GM12878 (cell line): ENCODE results near the gene FAM229A. TPM values are rescaled to one million over a fixed set of nuclear protein-coding genes. Genes with fewer than 3 reads are reported as not detected.
A peak's percentile ranks its signal among the peaks of the same experiment; 100 is the strongest.

Experiments used
- EP300 ChIP-seq, 2 experiments: fragments of 150-350 bp in 1 of 2; IDR thresholded peaks; 2 replicates each; pipeline ENCODE4 v1.6.1; 2011 to 2012; ENCODE audit warnings: low read depth in 2 of 2, low read length in 2 of 2, borderline replicate concordance in 1 of 2, improper control_type of control experiment in 1 of 2, inconsistent platforms in 1 of 2; ENCODE audit not compliant: control insufficient read depth in 1 of 2
- LARP7 ChIP-seq: fragments of 450-650 bp; IDR thresholded peaks from 2 replicates; pipeline ENCODE4 v1.6.1; 2017; ENCODE audit warnings: mild to moderate bottlenecking
- MTA2 ChIP-seq: fragments of 450-650 bp; IDR thresholded peaks from 2 replicates; pipeline ENCODE4 v1.6.1; 2016; ENCODE audit warnings: low read depth, mild to moderate bottlenecking, moderate library complexity
- NKRF ChIP-seq: fragments of 450-650 bp; conservative IDR thresholded peaks from 2 replicates; pipeline ENCODE4 v1.6.1; 2017; ENCODE audit warnings: mild to moderate bottlenecking, moderate library complexity
- PML ChIP-seq: IDR thresholded peaks from 2 replicates; pipeline ENCODE4 v1.6.1; 2012; ENCODE audit warnings: low read length, inconsistent platforms
- POU2F2 ChIP-seq: IDR thresholded peaks from 3 replicates; pipeline ENCODE4 v1.6.1; 2011; ENCODE audit warnings: low read depth, mild to moderate bottlenecking, low read length, borderline replicate concordance
- SIN3A ChIP-seq: IDR thresholded peaks from 2 replicates; pipeline ENCODE4 v1.6.1; 2012; ENCODE audit warnings: low read depth, low read length, improper control_type of control experiment
- SIX5 ChIP-seq: IDR thresholded peaks from 2 replicates; pipeline ENCODE4 v1.6.1; 2011; ENCODE audit warnings: mild to moderate bottlenecking, low read depth, low read length, moderate library complexity; ENCODE audit not compliant: severe bottlenecking
- SMARCA5 ChIP-seq: fragments of 450-650 bp; IDR thresholded peaks from 2 replicates; pipeline ENCODE4 v1.6.1; 2017; ENCODE audit warnings: mild to moderate bottlenecking
- SREBF2 ChIP-seq: IDR thresholded peaks from 2 replicates; pipeline ENCODE4 v1.6.1; 2012; ENCODE audit warnings: mild to moderate bottlenecking, low read length
- TAF1 ChIP-seq: IDR thresholded peaks from 2 replicates; pipeline ENCODE4 v1.6.1; 2011; ENCODE audit warnings: mild to moderate bottlenecking, low read depth, low read length, borderline replicate concordance
- ZNF592 ChIP-seq: fragments of 450-650 bp; IDR thresholded peaks from 2 replicates; pipeline ENCODE4 v1.6.1; 2017; ENCODE audit warnings: mild to moderate bottlenecking, moderate library complexity
- polyA plus RNA-seq, 11 experiments: library from polyadenylated mRNA; depleted of rRNA in 4 of 11; unstranded in 6 of 11; stranded (reverse) in 5 of 11; fragments of >200 nt; fragmentation: Nextera tagmentation in 4 of 11; fragmentation: Illumina TruSeq in 1 of 11; extraction: Ambion mirVana in 4 of 11; extraction: Trizol in 1 of 11; gene quantifications; 1 replicate in 1 of 11; 2 replicates in 10 of 11; pipeline versions ENCODE4 v1.2.1 to v1.2.3, GENCODE V29; 2011 to 2016; ENCODE audit warnings: inconsistent platforms in 2 of 11, missing spikeins in 2 of 11, low read depth in 1 of 11
- total RNA-seq, 4 experiments: library from RNA; depleted of rRNA in 3 of 4; stranded (reverse); fragments of >200 nt in 3 of 4; fragmentation: Illumina TruSeq in 1 of 4; extraction: Trizol in 1 of 4; gene quantifications; 2 replicates each; pipeline versions ENCODE4 v1.2.1 to v1.2.3, GENCODE V29; 2013 to 2021
- TF ChIP-seq, protein P1 (sequence below): fragments of 450-650 bp; formaldehyde crosslinking; IDR thresholded peaks from 2 replicates; pipeline ENCODE4 v1.5.0; 2022; ENCODE audit warnings: mild to moderate bottlenecking, missing genetic modification characterization

Gene FAM229A
- total and polyA plus RNA-seq, 10 of the 15 experiments (the other 5 are each of a cell fraction or from before 2014, with no cell fraction given): 0.02 to 5.3 (median 1.4) TPM; not detected in 1

GRCh38 chr1:32394141-32394889 lies 32.0 kb upstream of the FAM229A start, which contains the start of gene BSDC1 (continued):
- TF ChIP-seq ZNF592 (no peak), SIN3A (peak; percentile 75), SMARCA5 (no peak), PML (peak; percentile 87; the same call in 1 of the 2 replicates), LARP7 (peak; percentile 78), NKRF (peak; percentile 57; the same call in 1 of the 2 replicates), SREBF2 (no peak), EP300 (IDR thresholded peaks at IDR 0.05; ENCODE audit: borderline replicate concordance in 1 of 2, control insufficient read depth in 1 of 2, low read depth in 2 of 2, low read length in 2 of 2) (0 out of 4 replicates have a peak, but pooled peaks of 1 of the 2 experiments have one; percentile 26), MTA2 (peak; percentile 86), TAF1 (peak; percentile 77; the same call in 1 of the 2 replicates), SIX5 (no peak), POU2F2 (no peak; the same call in 2 of the 3 replicates)
- TF ChIP-seq, protein P1, sequence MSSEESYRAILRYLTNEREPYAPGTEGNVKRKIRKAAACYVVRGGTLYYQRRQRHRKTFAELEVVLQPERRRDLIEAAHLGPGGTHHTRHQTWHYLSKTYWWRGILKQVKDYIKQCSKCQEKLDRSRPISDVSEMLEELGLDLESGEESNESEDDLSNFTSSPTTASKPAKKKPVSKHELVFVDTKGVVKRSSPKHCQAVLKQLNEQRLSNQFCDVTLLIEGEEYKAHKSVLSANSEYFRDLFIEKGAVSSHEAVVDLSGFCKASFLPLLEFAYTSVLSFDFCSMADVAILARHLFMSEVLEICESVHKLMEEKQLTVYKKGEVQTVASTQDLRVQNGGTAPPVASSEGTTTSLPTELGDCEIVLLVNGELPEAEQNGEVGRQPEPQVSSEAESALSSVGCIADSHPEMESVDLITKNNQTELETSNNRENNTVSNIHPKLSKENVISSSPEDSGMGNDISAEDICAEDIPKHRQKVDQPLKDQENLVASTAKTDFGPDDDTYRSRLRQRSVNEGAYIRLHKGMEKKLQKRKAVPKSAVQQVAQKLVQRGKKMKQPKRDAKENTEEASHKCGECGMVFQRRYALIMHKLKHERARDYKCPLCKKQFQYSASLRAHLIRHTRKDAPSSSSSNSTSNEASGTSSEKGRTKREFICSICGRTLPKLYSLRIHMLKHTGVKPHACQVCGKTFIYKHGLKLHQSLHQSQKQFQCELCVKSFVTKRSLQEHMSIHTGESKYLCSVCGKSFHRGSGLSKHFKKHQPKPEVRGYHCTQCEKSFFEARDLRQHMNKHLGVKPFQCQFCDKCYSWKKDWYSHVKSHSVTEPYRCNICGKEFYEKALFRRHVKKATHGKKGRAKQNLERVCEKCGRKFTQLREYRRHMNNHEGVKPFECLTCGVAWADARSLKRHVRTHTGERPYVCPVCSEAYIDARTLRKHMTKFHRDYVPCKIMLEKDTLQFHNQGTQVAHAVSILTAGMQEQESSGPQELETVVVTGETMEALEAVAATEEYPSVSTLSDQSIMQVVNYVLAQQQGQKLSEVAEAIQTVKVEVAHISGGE (CRISPR knock-in tag): no peak
